Lower lobe of right lung (tissue), 2 donors: ENCODE results near the gene ALG11. TPM values are rescaled to one million over a fixed set of nuclear protein-coding genes. Genes with fewer than 3 reads are reported as not detected.

ENCODE experiments used
- ATAC-seq, 2 donors: fragments of 200-7000 bp; cut with Tn5 transposase; one replicate each; pipeline ENCODE4 v1.9.1; 2020 to 2022; ENCODE audit warnings: mild to moderate bottlenecking in 2 of 2, moderate library complexity in 2 of 2
- DNase-seq: peaks from one replicate; pipeline ENCODE4 v3.0.0-alpha.2; 2020
- H3K27ac ChIP-seq: fragments of 200-600 bp; one replicate; pipeline ENCODE4 v1.8.0; 2022
- H3K27me3 ChIP-seq: fragments of 200-600 bp; one replicate; pipeline ENCODE4 v1.8.0; 2022; ENCODE audit warnings: low read depth
- H3K36me3 ChIP-seq: fragments of 200-600 bp; one replicate; pipeline ENCODE4 v1.8.0; 2022; ENCODE audit warnings: mild to moderate bottlenecking
- H3K4me1 ChIP-seq: fragments of 200-600 bp; one replicate; pipeline ENCODE4 v1.8.0; 2022
- H3K4me3 ChIP-seq: fragments of 200-600 bp; one replicate; pipeline ENCODE4 v1.8.0; 2022; ENCODE audit warnings: mild to moderate bottlenecking
- H3K9me3 ChIP-seq: fragments of 200-600 bp; one replicate; pipeline ENCODE4 v1.8.0; 2022
- CTCF ChIP-seq: fragments of 200-600 bp; IDR thresholded peaks from one replicate; pipeline ENCODE4 v1.8.0; 2022; ENCODE audit warnings: antibody characterized with exemption, mild to moderate bottlenecking
- intact Hi-C: fragments of 100-400 bp; cut with DNase I; formaldehyde crosslinking; loops from one replicate; pipeline ENCODE4 v1.11.0; 2022
- long read RNA-seq: library from polyadenylated mRNA; unstranded; transcript quantifications from one replicate; pipeline ENCODE4 v2.0.0, GENCODE V29; 2021
- total RNA-seq: library from RNA; stranded (reverse); fragmentation: NEBNext Ultra II Directional; extraction: Animal tissue kit (Norgen Biotek cat#: 25700); gene quantifications from one replicate; pipeline ENCODE4 v1.2.1, GENCODE V29; 2021
- donor health status: DM: no; HTN: yes; CAD: no; lungs with severe emphysema.

ALG11 gene
- total RNA-seq, result 34.5 TPM
- long read RNA-seq, transcript ALG11-202 (4 exons, 2,558 nt), result major isoform, 45 of 82 reads
- long read RNA-seq, transcript ALG11-203 (2 exons, 1,404 nt), result minor isoform, 9 of 82 reads
- long read RNA-seq, partial matches to known transcripts, result 11 of 82 reads
- long read RNA-seq, other reads (novel, unspliced or antisense), result 16 of 82 reads

GRCh38 chr13:52011632-52012511, at the start of gene ALG11:
Gene ALG11, plus strand, starts transcription at chr13:52012398. Its CDS starts 21 bp downstream, at chr13:52012419.
- peak within 1 kb of the TSS; percentile 74 for H3K4me3 ChIP-seq
- peaks cover 17% of the 10 kb centered on the region for H3K4me1 ChIP-seq
- peak; percentile 99 for DNase-seq
- peak within 1 kb of the TSS; percentile 73 for H3K27ac ChIP-seq
- peaks cover 4% of the 10 kb centered on the region for H3K27me3 ChIP-seq
- no peak for TF ChIP-seq CTCF
- ATAC-seq, result peak; percentile 100
- peaks cover 5% of the 10 kb centered on the region for H3K36me3 ChIP-seq
- no peaks in the 10 kb centered on the region for H3K9me3 ChIP-seq
- intact Hi-C loops, result no loop called here

GRCh38 chr13:51966186-51966585, 46.0 kb upstream of the ALG11 start:
- Histone ChIP-seq H3K27me3 (no peaks in the 10 kb centered on the region), H3K4me1 (peaks cover 5% of the 10 kb centered on the region), H3K4me3 (no peak overlapping the region), H3K36me3 (no peaks in the 10 kb centered on the region), H3K9me3 (no peaks in the 10 kb centered on the region), H3K27ac (no peak overlapping the region)
- ATAC-seq (no peak), DNase-seq (no peak)
- TF ChIP-seq CTCF, result no peak
- intact Hi-C loops, result no loop called here

GRCh38 chr13:51967482-51968446, 44.4 kb upstream of the ALG11 start:
- no peaks in the 10 kb centered on the region for H3K9me3 ChIP-seq
- H3K27me3 ChIP-seq, result no peaks in the 10 kb centered on the region
- peaks cover 5% of the 10 kb centered on the region for H3K4me1 ChIP-seq
- ATAC-seq, result peak; percentile 25 to 31
- TF ChIP-seq CTCF, result no peak
- peak overlapping the region; percentile 73 for H3K27ac ChIP-seq
- no peak overlapping the region for H3K4me3 ChIP-seq
- intact Hi-C loops, result no loop called here
- H3K36me3 ChIP-seq, result no peaks in the 10 kb centered on the region
- no peak for DNase-seq

GRCh38 chr13:51970349-51970748, 41.8 kb upstream of the ALG11 start:
- no peak for DNase-seq
- intact Hi-C loops, result no loop called here
- H3K27me3 ChIP-seq, result no peaks in the 10 kb centered on the region
- no peak for ATAC-seq
- H3K4me1 ChIP-seq, result peaks cover 5% of the 10 kb centered on the region
- H3K9me3 ChIP-seq, result no peaks in the 10 kb centered on the region
- no peak for TF ChIP-seq CTCF
- H3K27ac ChIP-seq, result no peak overlapping the region
- no peak overlapping the region for H3K4me3 ChIP-seq
- no peaks in the 10 kb centered on the region for H3K36me3 ChIP-seq
